Thyroid gland (tissue), 4 donors: Measurements from ENCODE around the gene CFAP20DC. TPM values are rescaled to one million over a fixed set of nuclear protein-coding genes. Genes with fewer than 3 reads are reported as not detected.

Experiments used
- DNase-seq, 2 donors: peaks; one replicate each; pipeline ENCODE4 v3.0.0-alpha.2; 2019
- H3K27ac ChIP-seq, 3 donors: fragments of 200-600 bp; sonication (generic); 1 replicate in 2 of 3; 2 replicates in 1 of 3; pipeline ENCODE4 v1.5.1; 2016 to 2019; ENCODE audit warnings: mild to moderate bottlenecking in 1 of 3, moderate library complexity in 1 of 3
- H3K27me3 ChIP-seq: fragments of 200-600 bp; sonication (generic); one replicate; pipeline ENCODE4 v1.5.1; 2019
- H3K36me3 ChIP-seq, 2 donors: fragments of 200-600 bp; sonication (generic); one replicate each; pipeline ENCODE4 v1.5.1; 2016 to 2019
- H3K4me1 ChIP-seq, 2 donors: fragments of 200-600 bp; sonication (generic); one replicate each; pipeline ENCODE4 v1.5.1; 2017 to 2019
- H3K4me3 ChIP-seq, 3 donors: fragments of 200-600 bp; sonication (generic); replicated peaks in 1 of 3; 1 replicate in 2 of 3; 2 replicates in 1 of 3; pipeline ENCODE4 v1.5.1; 2016; ENCODE audit warnings: mild to moderate bottlenecking in 1 of 3
- H3K9me3 ChIP-seq: fragments of 200-600 bp; sonication (generic); one replicate; pipeline ENCODE4 v1.5.1; 2017
- POLR2A ChIP-seq, 2 donors: fragments of 450-650 bp; IDR thresholded peaks; one replicate each; pipeline ENCODE4 v1.6.1; 2017; ENCODE audit warnings: antibody characterized with exemption in 2 of 2, mild to moderate bottlenecking in 2 of 2, moderate library complexity in 1 of 2
- WGBS, 2 donors: methylation state at CpG; one replicate each; pipeline ENCODE4 v1.1.5; 2017; 5-methylcytosine and 5-hydroxymethylcytosine counted together
- intact Hi-C: fragments of 100-400 bp; cut with DNase I; formaldehyde crosslinking; loops from one replicate; pipeline ENCODE4 v1.15.1; 2023
- total RNA-seq, 4 donors: library from RNA; depleted of rRNA; stranded (reverse); fragments of >200 nt; gene quantifications; one replicate each; pipeline ENCODE4 v1.2.3, GENCODE V29; 2016
- TF ChIP-seq, protein P1 (sequence below), 6 experiments: fragments of 200-600 bp in 3 of 6; fragments of 450-650 bp in 3 of 6; sonication (generic) in 3 of 6; IDR thresholded peaks; one replicate each; pipeline ENCODE4 v1.5.1; 2016 to 2019; ENCODE audit warnings: antibody characterized with exemption in 6 of 6, mild to moderate bottlenecking in 2 of 6, inconsistent platforms in 1 of 6, moderate library complexity in 1 of 6

CFAP20DC gene
- total RNA-seq, 4 donors from 2014 or later: 0.20 to 0.92 (median 0.60) TPM

DNA sequence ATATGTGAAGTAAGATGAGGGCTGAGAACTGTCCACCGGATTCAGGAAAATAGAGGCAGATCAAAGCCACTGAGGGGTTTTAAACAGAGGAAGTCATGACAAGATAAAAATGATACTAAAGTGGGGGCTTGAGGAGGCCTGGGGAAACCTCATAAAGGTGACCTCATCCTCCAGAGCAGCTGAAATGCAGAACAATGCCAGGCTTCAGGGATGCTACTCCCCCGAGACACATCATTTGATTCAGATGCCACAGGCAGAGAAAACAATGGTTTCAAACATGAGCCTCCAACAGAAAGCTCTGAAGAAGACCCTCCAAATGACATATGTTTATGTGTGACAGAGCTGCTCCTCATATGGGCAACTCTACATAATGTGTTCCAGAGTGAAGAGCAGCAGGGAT is 6.4 kb downstream of the CFAP20DC start:
- Histone ChIP-seq H3K27me3 (no peaks in the 10 kb centered on the region), H3K27ac (no peak overlapping the region), H3K4me3 (no peak overlapping the region), H3K9me3 (no peaks in the 10 kb centered on the region), H3K4me1 (no peaks in the 10 kb centered on the region), H3K36me3 (no peaks in the 10 kb centered on the region)
- WGBS, 2 donors: 87% methylated on average over 2 of the region's 2 CpGs
- intact Hi-C loops: no loop called here
- TF ChIP-seq, protein P1, sequence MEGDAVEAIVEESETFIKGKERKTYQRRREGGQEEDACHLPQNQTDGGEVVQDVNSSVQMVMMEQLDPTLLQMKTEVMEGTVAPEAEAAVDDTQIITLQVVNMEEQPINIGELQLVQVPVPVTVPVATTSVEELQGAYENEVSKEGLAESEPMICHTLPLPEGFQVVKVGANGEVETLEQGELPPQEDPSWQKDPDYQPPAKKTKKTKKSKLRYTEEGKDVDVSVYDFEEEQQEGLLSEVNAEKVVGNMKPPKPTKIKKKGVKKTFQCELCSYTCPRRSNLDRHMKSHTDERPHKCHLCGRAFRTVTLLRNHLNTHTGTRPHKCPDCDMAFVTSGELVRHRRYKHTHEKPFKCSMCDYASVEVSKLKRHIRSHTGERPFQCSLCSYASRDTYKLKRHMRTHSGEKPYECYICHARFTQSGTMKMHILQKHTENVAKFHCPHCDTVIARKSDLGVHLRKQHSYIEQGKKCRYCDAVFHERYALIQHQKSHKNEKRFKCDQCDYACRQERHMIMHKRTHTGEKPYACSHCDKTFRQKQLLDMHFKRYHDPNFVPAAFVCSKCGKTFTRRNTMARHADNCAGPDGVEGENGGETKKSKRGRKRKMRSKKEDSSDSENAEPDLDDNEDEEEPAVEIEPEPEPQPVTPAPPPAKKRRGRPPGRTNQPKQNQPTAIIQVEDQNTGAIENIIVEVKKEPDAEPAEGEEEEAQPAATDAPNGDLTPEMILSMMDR (IDR thresholded peaks at IDR 0.05): no peak
- no peak for TF ChIP-seq POLR2A (IDR thresholded peaks at IDR 0.05)
- DNase-seq: no peak

DNA sequence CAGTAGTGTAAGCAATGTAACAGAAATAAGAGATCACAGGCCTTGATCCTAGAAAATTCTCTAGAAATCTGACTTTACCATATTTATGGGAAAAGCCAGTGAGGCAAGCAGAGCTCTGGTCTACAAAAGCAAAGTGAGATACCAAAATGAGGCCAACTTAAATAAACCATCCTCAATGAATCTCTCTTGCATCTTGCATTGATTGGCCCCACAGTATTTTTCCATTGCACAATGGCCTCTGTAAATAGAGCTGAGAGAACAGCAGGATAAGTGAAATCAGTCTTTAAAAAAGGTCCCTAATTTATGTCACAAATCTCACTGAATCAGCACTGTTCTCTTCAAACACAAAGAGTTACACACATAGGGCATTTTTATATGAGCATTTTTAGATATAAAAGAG is 8.9 kb downstream of the CFAP20DC start:
- Histone ChIP-seq H3K36me3 (no peaks in the 10 kb centered on the region), H3K27me3 (no peaks in the 10 kb centered on the region), H3K4me1 (no peaks in the 10 kb centered on the region), H3K27ac (no peak overlapping the region), H3K4me3 (no peak overlapping the region), H3K9me3 (no peaks in the 10 kb centered on the region)
- TF ChIP-seq, protein P1 (IDR thresholded peaks at IDR 0.05): no peak
- TF ChIP-seq POLR2A (IDR thresholded peaks at IDR 0.05): no peak
- DNase-seq: no peak
- intact Hi-C loops: no loop called here

DNA sequence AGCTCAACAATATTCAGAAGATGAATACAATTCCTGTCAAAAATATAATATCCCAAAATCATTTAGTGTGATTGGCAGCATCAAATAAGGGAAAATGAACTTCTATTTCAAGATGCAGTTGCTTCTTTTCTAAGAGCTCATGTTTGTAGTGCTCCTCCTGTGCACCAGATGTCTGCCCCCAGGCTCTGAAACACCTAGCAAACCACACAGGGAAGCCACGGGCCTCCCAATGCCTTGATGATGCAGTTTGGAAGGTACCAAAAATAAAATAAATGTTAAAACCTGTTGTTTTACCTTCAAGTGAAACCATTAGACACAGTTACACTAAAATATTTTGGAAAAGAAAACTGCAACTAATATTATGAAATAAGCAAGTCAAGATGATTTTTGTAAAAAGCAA is 22.2 kb downstream of the CFAP20DC start:
- Histone ChIP-seq H3K4me3 (no peak overlapping the region), H3K9me3 (no peaks in the 10 kb centered on the region), H3K36me3 (no peaks in the 10 kb centered on the region), H3K27ac (no peak overlapping the region), H3K4me1 (no peaks in the 10 kb centered on the region), H3K27me3 (no peaks in the 10 kb centered on the region)
- 83 to 95% methylated on average over 1 of the region's 1 CpG for WGBS, 2 donors
- intact Hi-C loops: no loop called here
- DNase-seq: no peak
- TF ChIP-seq, protein P1 (IDR thresholded peaks at IDR 0.05): no peak
- TF ChIP-seq POLR2A (IDR thresholded peaks at IDR 0.05): no peak

DNA sequence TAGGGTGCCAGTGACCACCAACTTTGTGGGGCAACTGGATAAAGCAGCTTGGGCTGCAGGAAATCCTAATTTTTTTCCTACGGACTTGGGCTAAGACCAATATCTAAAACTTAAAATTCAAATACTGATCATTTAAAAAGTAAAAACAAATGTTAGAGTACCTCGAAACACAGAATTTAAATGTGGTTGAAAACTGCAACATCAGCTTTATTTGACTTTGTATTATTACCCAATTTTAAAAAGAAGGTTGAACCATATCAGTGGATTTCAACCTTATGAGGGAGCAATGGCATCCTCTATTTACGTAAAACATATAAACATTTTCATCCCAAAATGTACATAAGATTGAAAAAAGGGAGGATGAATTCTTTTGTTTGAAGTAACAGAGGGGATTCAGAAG is 26.2 kb downstream of the CFAP20DC start:
- Histone ChIP-seq H3K4me1 (no peaks in the 10 kb centered on the region), H3K27me3 (no peaks in the 10 kb centered on the region), H3K4me3 (no peak overlapping the region), H3K27ac (no peak overlapping the region), H3K36me3 (no peaks in the 10 kb centered on the region), H3K9me3 (no peaks in the 10 kb centered on the region)
- intact Hi-C loops: no loop called here
- no peak for DNase-seq
- no peak for TF ChIP-seq POLR2A (IDR thresholded peaks at IDR 0.05)
- TF ChIP-seq, protein P1 (IDR thresholded peaks at IDR 0.05): no peak
- 64 to 65% methylated on average over 3 of the region's 3 CpGs for WGBS, 2 donors

DNA sequence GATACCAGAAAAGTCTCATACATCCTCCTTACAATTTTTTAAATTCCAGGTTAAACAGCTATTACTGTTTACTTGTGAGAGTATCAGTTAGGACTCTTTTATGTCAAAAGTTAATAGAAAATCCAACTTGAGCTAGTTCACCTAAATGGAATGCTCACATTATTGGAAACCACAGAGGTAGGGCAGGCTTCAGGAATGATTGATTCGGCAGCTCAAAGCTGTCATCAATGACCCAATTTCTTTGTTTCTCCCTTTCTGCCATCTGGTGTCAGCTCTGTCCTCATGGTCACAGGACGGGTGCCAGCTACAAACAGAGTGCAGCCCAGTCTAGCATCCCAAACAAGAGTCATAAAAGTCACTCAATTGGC is 32.2 kb downstream of the CFAP20DC start:
- 77 to 86% methylated on average over 2 of the region's 2 CpGs for WGBS, 2 donors
- Histone ChIP-seq H3K9me3 (no peaks in the 10 kb centered on the region), H3K4me3 (no peak overlapping the region), H3K4me1 (no peaks in the 10 kb centered on the region), H3K27ac (no peak overlapping the region), H3K36me3 (no peaks in the 10 kb centered on the region), H3K27me3 (no peaks in the 10 kb centered on the region)
- intact Hi-C loops: no loop called here
- DNase-seq: no peak
- TF ChIP-seq, protein P1 (IDR thresholded peaks at IDR 0.05): no peak
- TF ChIP-seq POLR2A (IDR thresholded peaks at IDR 0.05): no peak
